Measurements from ENCODE around the gene PEMT.
"Not testable (repeated sequence)": the region's sequence is repeated elsewhere in the genome, so short reads cannot be mapped to it uniquely, and the experiment has no call there.

The PEMT gene

DNA sequence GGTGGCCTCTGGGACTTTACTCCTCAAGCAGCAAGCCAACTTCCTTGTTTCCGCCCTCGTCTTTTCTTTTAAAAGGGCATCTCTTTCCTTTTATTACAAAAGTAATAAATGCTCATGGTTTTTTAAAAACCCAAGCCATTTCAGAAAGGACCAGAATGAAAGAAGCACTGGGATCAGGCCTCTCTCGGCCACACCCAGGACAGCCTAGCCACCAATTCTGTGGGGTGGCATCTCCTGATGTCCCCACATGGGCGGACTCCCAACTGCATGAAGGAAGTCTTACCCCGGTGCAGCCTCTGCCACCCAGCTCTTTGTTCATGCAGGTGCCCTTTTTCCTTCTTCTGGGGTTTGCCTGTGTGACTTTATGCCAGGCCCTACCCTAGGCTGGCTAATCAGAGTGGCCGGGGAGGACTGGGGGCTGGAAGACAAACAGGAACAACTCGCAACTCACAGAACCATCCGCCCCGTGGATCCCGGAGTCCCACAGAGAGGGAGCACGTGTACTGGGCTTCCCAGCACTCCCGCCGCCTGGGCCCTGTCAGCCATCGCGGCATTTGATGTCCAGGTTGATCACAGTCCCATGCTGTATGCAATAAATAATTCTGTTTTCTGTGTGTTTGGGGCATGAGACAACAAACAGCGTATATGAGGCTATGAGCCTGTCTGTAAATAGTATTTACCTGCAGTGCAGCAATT lies 92.8 kb downstream of the PEMT start:
- no peak for DNase-seq

DNA sequence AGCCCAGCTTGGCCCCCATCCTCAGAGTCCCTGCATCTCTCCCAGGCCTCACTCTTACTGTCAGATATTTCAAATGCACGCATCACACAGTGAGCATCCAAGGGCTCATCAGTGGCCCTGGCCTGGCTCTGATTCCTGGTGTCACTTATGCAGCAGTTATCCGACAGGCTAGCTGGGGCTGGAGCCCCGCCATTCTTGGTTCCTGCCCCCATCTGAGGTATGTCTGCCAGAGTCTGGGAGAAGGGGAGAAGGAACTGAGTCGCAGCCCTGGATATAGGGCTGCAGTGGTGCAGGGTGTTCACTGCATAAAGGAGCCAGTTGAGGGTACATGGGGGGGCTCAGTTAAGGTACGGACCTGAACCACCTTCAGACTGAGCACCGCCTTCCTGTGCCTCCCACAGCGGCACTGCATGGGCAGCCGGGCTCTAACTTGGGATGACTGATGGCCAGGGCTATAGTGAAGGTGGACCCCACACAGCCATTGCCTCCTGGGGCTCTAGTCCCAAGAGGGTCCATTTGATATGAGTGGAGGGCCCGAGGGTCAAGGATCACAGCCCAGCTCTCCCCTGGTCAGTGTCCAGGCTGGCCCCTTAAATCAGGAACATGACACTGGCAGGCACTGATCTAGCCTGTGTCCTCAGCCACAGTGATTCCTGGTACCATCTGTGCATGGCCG lies 93.5 kb downstream of the PEMT start:
- DNase-seq = no peak

GRCh38 chr17:17497065-17497844 lies 94.3 kb downstream of the PEMT start:
- no peak for DNase-seq

DNA sequence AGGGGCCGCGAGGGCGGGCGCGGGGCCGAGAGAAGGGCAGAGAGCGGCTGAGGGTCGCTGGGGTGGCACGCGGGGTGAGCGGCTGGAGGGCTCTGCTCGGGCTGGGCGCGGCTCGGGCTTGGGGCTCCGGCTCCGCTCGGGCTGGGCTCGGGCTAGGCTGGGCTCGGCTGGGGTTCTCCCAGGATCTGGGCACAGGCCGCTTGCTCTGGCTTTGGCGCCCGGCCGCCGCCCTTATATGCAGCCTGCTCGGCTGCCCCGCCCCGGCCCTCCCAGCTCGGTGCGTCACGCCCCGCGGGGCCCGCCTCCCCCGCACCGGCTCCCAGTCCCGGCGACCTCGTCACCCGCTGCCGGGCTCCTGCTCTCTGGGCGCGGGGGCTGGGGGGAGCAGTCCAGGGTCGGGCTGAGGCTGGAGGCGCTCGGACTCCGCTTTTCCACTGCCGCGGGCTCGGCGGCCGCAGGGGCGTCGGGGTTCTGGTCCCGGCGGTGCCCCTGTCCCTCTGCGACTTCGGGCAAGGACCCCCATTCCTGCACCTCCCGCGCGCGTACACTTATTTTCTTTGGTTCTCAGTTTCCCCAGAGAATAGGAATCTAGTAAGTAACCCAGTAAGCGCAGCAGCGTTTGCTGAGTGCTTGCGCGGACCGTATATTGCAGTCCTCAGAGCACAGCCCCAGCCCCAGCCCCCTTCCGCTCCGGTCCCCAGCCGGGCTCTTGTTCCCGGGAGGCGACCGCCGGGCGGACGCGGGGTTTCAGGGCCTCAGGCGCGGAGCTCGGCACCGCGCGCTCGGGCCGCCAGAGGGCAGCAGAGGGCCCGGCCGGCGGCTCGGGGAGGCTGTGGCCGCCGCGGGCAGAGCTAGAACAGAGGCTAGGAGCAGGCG lies 95.1 kb downstream of the PEMT start, which contains the start of gene RASD1:
TSS of gene RASD1 (minus strand) at position 207 of the 876 bp plus-strand sequence. CDS start 214 bp downstream, outside the sequence.
- DNase-seq = peak; percentile 91

DNA sequence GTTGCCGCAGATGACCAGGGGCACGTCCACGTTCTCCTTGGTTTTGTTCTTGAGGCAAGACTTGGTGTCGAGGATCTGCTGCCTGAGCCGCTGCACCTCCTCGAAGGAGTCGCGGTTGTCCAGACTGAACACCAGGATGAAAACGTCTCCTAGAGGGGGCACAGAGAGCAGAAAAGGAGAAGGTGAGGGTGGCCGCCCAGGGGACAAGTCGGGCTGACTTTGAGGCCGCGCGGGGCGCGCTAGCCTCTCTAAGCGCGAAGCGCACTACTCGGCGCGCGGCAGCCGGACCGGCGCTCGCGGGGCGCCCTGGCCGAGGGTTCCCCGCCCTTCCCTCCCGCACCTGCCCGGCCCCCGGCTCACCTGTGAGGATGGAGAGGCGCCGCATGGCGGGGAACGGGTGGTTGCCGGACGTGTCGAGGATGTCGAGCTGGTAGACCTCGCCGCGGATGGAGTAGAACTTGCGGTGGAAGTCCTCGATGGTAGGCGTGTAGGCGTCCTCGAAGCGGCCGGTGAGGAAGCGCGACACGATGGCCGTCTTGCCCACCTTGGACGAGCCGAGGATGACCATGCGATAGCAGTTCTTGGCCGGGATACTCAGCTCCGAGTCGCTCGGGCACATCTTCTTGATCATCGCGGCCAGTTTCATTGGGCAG lies 95.8 kb downstream of the PEMT start:
- DNase-seq = no peak

- DNase-seq = no peak
These were observed 96.5 kb downstream of the PEMT start for GRCh38 chr17:17494870-17495535.

GRCh38 chr17:17494499-17494869 lies 97.0 kb downstream of the PEMT start:
- DNase-seq = no peak

DNA sequence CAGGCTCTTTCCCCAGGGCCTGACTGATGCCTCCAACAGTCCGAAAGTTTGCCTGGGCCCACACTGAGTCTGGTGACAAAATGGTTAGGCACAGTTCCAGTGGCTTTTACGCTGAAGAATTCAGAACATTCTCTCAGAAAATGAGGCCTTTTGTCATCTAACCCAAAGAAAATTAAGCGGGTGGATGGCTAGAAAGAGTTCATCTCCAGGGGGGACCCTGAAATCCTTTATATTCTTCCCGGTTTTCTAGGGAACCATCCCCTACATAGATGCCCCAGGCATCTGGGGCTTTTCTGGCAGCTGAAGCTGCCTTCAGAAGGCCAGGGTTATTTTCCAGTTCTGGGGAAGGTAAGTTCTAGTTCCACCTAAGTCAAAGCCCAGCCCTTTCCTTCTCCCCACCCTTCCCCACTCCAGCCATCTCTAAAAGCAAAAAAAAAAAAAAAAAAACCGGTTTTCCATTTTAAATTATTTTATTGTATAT lies 97.5 kb downstream of the PEMT start:
- DNase-seq = peak; percentile 52

DNA sequence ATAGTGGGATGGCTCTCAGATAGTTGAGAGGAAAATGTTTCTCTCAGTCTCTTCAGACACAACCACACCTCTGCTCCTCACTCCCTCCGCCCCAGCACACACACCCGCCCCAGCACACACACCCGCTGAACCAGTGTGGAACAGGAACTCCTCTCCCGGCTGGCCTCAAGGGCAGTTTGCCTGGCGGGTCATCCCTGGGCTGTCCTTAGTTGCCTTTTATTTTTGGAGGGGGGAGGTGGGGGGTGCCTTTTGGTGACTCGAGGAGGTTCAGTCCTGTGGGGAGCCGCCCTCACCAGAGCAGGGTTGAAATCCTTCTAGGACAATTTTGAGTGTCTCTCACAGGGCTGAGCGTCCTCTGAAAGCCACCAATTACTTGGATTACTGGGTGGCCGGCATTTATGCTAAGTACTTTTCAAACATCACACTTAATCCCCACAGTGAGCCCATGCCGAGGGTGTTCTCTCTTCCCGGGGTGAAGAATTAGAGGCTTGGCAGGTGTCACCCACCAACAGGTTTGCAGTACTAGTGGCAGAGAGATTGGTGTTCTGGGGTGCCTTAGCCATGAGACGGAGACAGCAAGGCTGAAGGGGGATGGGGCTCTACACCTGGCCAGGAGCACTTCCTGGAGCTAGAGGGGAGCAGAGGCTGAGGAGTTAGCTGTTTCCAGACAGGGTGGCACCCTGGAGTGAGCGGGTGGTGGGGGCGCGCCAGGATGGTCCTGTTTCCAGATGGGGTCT lies 98.1 kb downstream of the PEMT start:
- no peak for DNase-seq

DNA sequence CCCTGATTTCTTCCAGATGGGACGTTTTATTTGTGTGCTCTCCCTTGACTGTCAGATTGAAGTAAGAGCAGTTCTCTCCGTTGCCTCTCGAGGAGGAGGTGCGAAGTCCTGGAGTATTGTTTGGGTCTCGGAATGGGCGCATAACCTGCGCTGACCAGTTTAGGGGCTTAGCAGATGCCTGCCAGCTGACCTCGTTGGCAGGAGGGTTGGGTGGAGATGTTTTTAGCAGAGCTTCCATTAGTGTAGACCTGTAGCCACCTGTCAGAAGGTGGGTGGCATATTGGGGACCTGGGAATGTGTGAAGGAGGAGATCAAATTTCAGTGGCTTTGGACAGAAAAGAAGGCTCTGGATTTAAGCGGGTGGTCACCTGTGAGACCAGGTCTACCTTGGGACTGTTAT lies 98.9 kb downstream of the PEMT start:
- no peak for DNase-seq

DNA sequence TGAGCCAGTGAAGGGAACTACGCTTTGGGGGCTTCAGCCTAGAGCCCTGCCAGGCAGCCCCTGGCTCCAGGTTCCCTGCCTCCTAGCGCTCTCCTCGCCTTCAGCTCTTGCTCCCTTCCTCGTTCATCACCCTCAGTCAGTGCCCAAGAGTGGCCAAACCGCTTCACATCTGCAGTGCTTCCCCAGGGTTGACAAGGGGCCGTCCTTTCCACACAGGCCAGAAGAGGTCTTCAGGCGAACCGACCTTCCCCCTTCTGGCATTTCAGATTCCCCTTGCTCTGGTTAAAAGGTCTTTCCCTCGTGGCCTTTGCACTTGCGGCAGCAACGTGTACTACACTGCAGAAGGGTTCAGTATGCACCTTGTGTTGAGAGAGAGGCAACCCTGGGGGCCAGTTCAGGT lies 99.4 kb downstream of the PEMT start:
- no peak for DNase-seq

- DNase-seq = no peak
These were observed 99.9 kb downstream of the PEMT start for GRCh38 chr17:17491546-17491988.

DNA sequence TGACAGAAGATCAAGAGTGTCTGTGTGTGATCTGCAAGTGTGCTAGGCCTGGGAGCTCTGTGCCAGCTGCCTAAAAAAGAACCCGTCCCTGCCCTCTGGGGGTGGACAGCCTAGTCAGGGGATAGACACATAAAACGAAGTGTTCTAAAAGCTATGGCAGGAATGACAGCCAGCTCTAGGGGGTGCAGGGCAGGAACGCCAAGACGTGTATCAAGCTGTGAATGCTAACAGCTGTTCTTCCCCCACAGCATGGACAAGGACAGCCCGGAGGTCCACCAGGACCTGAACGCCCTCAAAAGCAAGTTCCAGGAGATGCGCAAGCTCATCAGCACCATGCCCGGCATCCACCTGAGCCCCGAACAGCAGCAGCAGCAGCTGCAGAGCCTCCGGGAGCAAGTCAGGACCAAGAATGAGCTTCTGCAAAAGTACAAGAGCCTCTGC lies 100.5 kb downstream of the PEMT start:
- no peak for DNase-seq

GRCh38 chr17:17487998-17488397 lies 103.5 kb downstream of the PEMT start:
- no peak for DNase-seq

DNA sequence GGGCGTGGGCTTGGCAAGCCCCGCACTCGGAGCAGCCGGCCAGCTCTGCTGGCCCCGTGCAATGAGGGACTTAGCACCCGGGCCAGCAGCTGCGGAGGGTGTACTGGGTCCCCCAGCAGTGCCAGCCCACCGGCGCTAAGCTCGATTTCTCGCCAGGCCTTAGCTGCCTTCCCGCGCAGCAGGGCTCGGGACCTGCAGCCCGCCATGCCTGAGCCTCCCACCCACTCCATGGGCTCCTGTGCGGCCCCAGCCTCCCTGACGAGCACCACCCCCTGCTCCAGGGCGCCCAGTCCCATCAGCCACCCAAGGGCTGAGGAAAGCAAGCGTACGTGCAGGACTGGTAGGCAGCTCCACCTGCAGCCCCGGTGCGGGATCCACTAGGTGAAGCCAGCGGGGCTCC lies 105.1 kb downstream of the PEMT start:
- not testable (repeated sequence) for DNase-seq

GRCh38 chr17:17485420-17485819 lies 106.1 kb downstream of the PEMT start:
- no peak for DNase-seq

GRCh38 chr17:17484451-17484899 lies 107.0 kb downstream of the PEMT start:
- DNase-seq = no peak

DNA sequence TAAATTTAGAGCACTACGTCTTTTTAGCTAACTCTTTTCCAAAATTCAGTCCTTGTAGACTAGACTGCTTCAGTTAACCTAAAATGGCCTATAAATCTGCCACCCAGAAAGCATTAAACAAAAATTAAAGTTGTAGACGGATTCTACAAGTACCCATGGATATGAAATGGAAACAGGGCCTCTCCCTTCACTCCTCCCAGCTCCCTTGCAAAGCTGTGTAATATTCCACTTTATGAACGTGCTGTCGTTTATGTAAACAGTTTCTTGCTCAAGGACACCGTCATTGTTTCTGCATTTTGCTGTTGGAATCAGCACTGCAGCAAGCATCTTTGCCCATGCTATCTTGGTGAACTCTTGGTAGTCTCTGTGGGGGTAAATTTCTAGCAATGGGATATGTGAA lies 109.6 kb downstream of the PEMT start:
- no peak for DNase-seq

GRCh38 chr17:17480593-17481148 lies 110.8 kb downstream of the PEMT start:
- DNase-seq = no peak

DNA sequence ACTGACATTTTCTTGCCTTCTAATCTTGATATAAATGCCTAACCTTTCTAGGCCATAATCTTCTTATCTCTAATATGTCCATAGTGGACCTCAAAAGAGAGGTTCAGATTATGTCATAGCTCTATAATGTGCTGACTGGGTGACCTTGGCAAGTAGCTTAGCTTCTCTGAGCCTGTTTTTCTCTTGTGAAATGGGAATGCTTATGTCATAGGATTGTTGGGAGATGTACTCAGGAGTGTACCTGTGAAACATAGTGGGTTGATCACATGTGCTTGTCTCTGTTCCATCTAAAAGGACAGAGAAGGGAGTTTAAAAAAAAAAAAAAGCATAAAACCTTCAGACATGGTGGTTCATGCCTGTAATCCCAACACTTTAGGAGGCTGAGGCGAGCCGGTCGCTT lies 112.3 kb downstream of the PEMT start:
- no peak for DNase-seq

Data from midbrain (tissue), 1 donor.